GM19438 (cell line): ENCODE data around the gene CKAP4.
A peak's percentile ranks its signal among the peaks of the same experiment; 100 is the strongest.
"Not testable (repeated sequence)": the region's sequence is repeated elsewhere in the genome, so short reads cannot be mapped to it uniquely, and the experiment has no call there.

Experiments
- ATAC-seq: cut with Tn5 transposase; IDR thresholded peaks from one replicate; pipeline ENCODE4 v1.9.1; 2021; ENCODE audit warnings: low read depth; ENCODE audit not compliant: unreplicated experiment

CKAP4 gene

GRCh38 chr12:106247674-106248311, at the start of gene CKAP4:
Gene CKAP4 (minus strand): TSS chr12:106248020. CDS start chr12:106247851, 169 bp downstream.
- peak; percentile 42 for ATAC-seq

- no peak for ATAC-seq
Observed at GRCh38 chr12:106297075-106297474, 49.3 kb upstream of the CKAP4 start.

- ATAC-seq: no peak
Observed at GRCh38 chr12:106296179-106296877, 48.5 kb upstream of the CKAP4 start.

GRCh38 chr12:106292339-106292738, 44.5 kb upstream of the CKAP4 start:
- ATAC-seq: no peak

- ATAC-seq: no peak
Observed at GRCh38 chr12:106291342-106291741, 43.5 kb upstream of the CKAP4 start.

- no peak for ATAC-seq
Observed at GRCh38 chr12:106290666-106291065, 42.8 kb upstream of the CKAP4 start.

GRCh38 chr12:106289196-106289681, 41.4 kb upstream of the CKAP4 start:
- ATAC-seq: no peak

GRCh38 chr12:106288494-106289195, 40.8 kb upstream of the CKAP4 start:
- ATAC-seq: no peak

GRCh38 chr12:106288101-106288493, 40.3 kb upstream of the CKAP4 start:
- no peak for ATAC-seq

- ATAC-seq: no peak
Observed at GRCh38 chr12:106287364-106287763, 39.5 kb upstream of the CKAP4 start.

- not testable (repeated sequence) for ATAC-seq
Observed at GRCh38 chr12:106286576-106287162, 38.8 kb upstream of the CKAP4 start.

GRCh38 chr12:106285982-106286381, 38.2 kb upstream of the CKAP4 start:
- ATAC-seq: no peak

GRCh38 chr12:106284358-106285105, 36.7 kb upstream of the CKAP4 start:
- no peak for ATAC-seq

GRCh38 chr12:106282457-106283097, 34.8 kb upstream of the CKAP4 start:
- no peak for ATAC-seq

- no peak for ATAC-seq
Observed at GRCh38 chr12:106281804-106282203, 34.0 kb upstream of the CKAP4 start.

- ATAC-seq: no peak
Observed at GRCh38 chr12:106281056-106281782, 33.4 kb upstream of the CKAP4 start.

GRCh38 chr12:106280106-106280505, 32.3 kb upstream of the CKAP4 start:
- no peak for ATAC-seq

- peak; percentile 86 for ATAC-seq
Observed at GRCh38 chr12:106276032-106276740, 28.4 kb upstream of the CKAP4 start.

- no peak for ATAC-seq
Observed at GRCh38 chr12:106275458-106275857, 27.6 kb upstream of the CKAP4 start.
